ENCODE results near the gene APEH. TPM values are rescaled to one million over a fixed set of nuclear protein-coding genes. Genes with fewer than 3 reads are reported as not detected.

The APEH gene
- total and polyA plus RNA-seq, 12 donors = 18.2 to 140 (median 108) TPM

DNA sequence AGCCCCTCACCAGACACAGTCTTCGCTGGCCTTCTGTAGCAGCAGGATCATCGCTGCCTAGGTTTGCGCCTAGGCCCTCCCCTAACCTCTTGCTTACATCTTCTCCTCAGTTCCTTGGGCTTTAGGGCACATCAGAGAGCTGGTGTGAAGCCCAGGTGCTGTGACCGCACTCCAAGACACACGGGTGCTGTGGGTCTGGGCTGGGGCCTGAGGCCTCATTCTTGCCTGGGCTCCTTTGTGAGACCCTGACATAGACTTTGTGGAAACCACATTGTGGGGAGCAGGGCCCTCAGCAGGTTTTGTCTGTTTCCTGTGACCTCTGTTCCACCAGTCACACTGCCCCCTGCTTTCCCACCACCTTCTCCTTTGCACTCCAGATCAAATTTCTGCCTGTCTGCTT, 37.3 kb downstream of the APEH start:
- no peaks in the 10 kb centered on the region for H3K9me3 ChIP-seq
- no peak overlapping the region for H3K4me3 ChIP-seq
- intact Hi-C loops (cut with DNase I) = no loop called here
- DNase-seq (no peak), ATAC-seq (no peak)
- H3K36me3 ChIP-seq = peaks cover 0 to 82% (median 8%) of the 10 kb centered on the region in 9 donors
- WGBS, 2 donors = 91 to 93% methylated on average over 5 of the region's 5 CpGs
- H3K4me1 ChIP-seq = no peaks in the 10 kb centered on the region
- no peaks in the 10 kb centered on the region for H3K27me3 ChIP-seq
- no peak overlapping the region for H3K27ac ChIP-seq
- TF ChIP-seq, protein P1, sequence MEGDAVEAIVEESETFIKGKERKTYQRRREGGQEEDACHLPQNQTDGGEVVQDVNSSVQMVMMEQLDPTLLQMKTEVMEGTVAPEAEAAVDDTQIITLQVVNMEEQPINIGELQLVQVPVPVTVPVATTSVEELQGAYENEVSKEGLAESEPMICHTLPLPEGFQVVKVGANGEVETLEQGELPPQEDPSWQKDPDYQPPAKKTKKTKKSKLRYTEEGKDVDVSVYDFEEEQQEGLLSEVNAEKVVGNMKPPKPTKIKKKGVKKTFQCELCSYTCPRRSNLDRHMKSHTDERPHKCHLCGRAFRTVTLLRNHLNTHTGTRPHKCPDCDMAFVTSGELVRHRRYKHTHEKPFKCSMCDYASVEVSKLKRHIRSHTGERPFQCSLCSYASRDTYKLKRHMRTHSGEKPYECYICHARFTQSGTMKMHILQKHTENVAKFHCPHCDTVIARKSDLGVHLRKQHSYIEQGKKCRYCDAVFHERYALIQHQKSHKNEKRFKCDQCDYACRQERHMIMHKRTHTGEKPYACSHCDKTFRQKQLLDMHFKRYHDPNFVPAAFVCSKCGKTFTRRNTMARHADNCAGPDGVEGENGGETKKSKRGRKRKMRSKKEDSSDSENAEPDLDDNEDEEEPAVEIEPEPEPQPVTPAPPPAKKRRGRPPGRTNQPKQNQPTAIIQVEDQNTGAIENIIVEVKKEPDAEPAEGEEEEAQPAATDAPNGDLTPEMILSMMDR (IDR thresholded peaks at IDR 0.05) = no peak

DNA sequence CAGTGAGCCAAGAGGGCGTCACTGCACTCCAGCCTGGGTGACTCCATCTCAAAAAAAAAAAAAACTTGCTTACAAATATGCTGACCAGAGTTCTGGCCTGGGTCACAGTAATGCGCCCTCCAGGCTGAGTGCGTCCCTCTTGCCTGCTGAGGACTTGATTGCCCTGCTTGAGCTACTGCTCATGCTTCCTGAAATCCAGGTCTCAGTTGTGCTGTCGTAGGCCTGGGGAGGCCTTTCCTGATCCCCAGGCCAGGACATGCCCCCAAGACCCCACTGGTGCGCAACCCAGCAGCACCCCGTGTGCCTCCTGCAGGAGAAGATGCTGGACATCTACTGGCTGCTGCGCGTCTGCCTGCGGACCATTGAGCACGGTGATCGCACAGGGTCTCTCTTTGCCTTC, 38.0 kb downstream of the APEH start:
- TF ChIP-seq, protein P1 (IDR thresholded peaks at IDR 0.05) = no peak
- Histone ChIP-seq H3K4me3 (no peak overlapping the region), H3K27ac (no peak overlapping the region), H3K4me1 (no peaks in the 10 kb centered on the region), H3K27me3 (no peaks in the 10 kb centered on the region), H3K36me3 (peaks cover 0 to 81% (median 8%) of the 10 kb centered on the region in 9 donors), H3K9me3 (no peaks in the 10 kb centered on the region)
- ATAC-seq (no peak), DNase-seq (no peak)
- WGBS, 2 donors = 92 to 96% methylated on average over 11 of the region's 11 CpGs
- intact Hi-C loops (cut with DNase I) = no loop called here

DNA sequence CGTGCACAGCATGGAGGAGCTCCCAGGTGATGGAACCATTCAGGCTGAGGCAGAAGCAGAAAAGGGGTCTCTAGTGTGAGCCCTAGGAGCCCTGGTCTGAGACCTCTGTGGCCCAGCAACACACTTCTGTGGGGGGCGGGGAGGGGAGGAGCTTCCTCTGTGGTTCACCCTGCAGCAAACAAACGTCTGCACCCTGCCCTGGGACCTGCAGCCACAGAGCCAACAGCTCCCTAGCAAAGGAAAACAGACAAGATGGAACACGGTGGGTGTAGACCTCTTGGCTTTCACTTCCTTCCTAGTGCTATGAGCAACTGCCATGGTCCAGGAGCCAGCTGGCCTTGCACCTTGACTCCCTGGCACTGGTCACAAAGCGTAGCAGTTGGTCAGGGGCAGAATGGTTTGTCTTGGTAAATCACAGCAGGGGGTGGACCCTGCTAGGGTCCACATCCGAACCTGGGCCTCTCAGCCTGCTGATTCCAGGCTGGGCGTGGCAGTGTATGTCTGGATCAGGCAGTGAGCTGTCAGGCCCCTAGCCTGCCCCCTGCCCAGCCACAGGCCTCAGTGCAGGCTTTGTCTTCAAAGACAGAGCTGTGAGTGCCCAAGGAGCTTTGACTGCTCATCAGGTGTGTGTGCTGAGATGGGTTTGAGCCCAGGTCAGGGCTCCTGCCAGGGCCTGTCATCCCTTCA, 38.6 kb downstream of the APEH start:
- no peak overlapping the region for H3K27ac ChIP-seq
- intact Hi-C loops (cut with DNase I) = no loop called here
- ATAC-seq (no peak), DNase-seq (no peak)
- H3K4me3 ChIP-seq = no peak overlapping the region
- H3K9me3 ChIP-seq = no peaks in the 10 kb centered on the region
- no peaks in the 10 kb centered on the region for H3K27me3 ChIP-seq
- peaks cover 0 to 80% (median 8%) of the 10 kb centered on the region in 9 donors for H3K36me3 ChIP-seq
- H3K4me1 ChIP-seq = no peaks in the 10 kb centered on the region
- 69 to 75% methylated on average over 7 of the region's 7 CpGs for WGBS, 2 donors
- TF ChIP-seq, protein P1 (IDR thresholded peaks at IDR 0.05) = no peak

DNA sequence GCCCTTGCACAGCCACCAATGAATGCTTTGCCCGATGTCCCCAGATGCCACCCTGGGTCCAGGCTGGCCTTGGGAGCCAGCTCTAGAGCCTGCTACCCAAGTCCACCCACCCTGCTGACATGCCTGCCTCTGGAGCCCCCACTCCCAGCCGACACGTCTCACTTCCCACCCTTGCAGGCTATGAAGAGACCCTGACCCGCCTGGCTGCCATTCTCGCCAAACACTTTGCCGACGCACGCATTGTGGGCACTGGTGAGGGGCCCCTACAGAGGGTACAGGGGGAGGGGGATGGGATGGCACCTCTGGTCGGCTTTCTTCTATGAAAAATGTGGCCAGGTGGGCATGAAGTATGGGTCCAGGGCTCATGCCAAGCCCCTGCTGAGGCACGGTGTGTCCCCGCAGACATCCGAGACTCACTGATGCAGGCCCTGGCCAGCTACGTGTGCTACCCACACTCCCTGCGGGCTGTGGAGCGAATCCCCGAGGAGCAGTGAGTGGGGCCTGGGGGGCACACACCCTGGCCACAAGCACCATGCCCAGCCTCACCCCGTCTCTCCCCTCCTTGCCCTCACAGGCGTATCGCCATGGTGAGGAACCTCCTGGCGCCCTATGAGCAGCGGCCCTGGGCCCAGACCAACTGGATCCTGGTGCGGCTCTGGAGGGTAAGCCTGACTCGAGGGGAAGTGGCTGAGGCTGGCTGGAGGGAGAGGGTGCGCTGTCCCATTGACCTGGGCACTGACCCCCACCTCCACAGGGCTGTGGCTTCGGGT, 39.4 kb downstream of the APEH start:
- TF ChIP-seq, protein P1 (IDR thresholded peaks at IDR 0.05) = no peak
- WGBS, 2 donors = 93% methylated on average over 25 of the region's 25 CpGs
- no peak overlapping the region for H3K27ac ChIP-seq
- H3K4me1 ChIP-seq = peaks cover 0 to 4% (median 1%) of the 10 kb centered on the region in 9 donors
- no peak for DNase-seq
- H3K27me3 ChIP-seq = no peaks in the 10 kb centered on the region
- peaks cover 0 to 74% (median 8%) of the 10 kb centered on the region in 9 donors for H3K36me3 ChIP-seq
- no peaks in the 10 kb centered on the region for H3K9me3 ChIP-seq
- intact Hi-C loops (cut with DNase I) = no loop called here
- no peak for ATAC-seq
- no peak overlapping the region for H3K4me3 ChIP-seq
